ENCODE results near the gene MACROH2A1. TPM values are rescaled to one million over a fixed set of nuclear protein-coding genes. Genes with fewer than 3 reads are reported as not detected.

Gene MACROH2A1
- total RNA-seq, 1 experiment from 2014 or later, result 83.8 TPM

- TF ChIP-seq STAT6 (CRISPR knock-in tag; conservative IDR thresholded peaks at IDR 0.05; ENCODE audit: low read depth) (no peak), ZBTB21 (CRISPR knock-in tag; IDR thresholded peaks at IDR 0.05; ENCODE audit: borderline replicate concordance) (no peak), NR2C2 (CRISPR knock-in tag; IDR thresholded peaks at IDR 0.05) (no peak), EMX1 (CRISPR knock-in tag; IDR thresholded peaks at IDR 0.05) (no peak), MXD4 (CRISPR knock-in tag; IDR thresholded peaks at IDR 0.05; ENCODE audit: borderline replicate concordance) (no peak), ZSCAN18 (CRISPR knock-in tag; IDR thresholded peaks at IDR 0.05) (no peak)
These were observed 26.6 kb upstream of the MACROH2A1 start (continued) for GRCh38 chr5:135425641-135426040.

- ChIA-PET CTCF (interaction anchor here (1.1 to 3.8 kb wide), 2 partner anchors 16 to 244 kb away, joined by 3 to 32 read pairs; no protein-coding TSS in a partner anchor), POLR2A (no interaction called here)
- ATAC-seq (no peak), DNase-seq (ENCODE audit: low spot score) (no peak)
- TF ChIP-seq HMGXB4 (CRISPR knock-in tag; IDR thresholded peaks at IDR 0.05) (no peak), PREB (CRISPR knock-in tag; IDR thresholded peaks at IDR 0.05; ENCODE audit: borderline replicate concordance) (no peak), ZNF263 (CRISPR knock-in tag; IDR thresholded peaks at IDR 0.05; ENCODE audit: low read depth) (no peak), ZNF671 (CRISPR knock-in tag; IDR thresholded peaks at IDR 0.05) (no peak), ZNF317 (CRISPR knock-in tag; IDR thresholded peaks at IDR 0.05; ENCODE audit: borderline replicate concordance, low read depth) (no peak), ZBTB21 (CRISPR knock-in tag; IDR thresholded peaks at IDR 0.05; ENCODE audit: borderline replicate concordance) (no peak), MAX (CRISPR knock-in tag; IDR thresholded peaks at IDR 0.05) (no peak), ZNF138 (CRISPR knock-in tag; conservative IDR thresholded peaks at IDR 0.05) (no peak), CDX4 (CRISPR knock-in tag; IDR thresholded peaks at IDR 0.05; ENCODE audit: borderline replicate concordance) (no peak), JUN (CRISPR knock-in tag; IDR thresholded peaks at IDR 0.05) (no peak), PRRX2 (CRISPR knock-in tag; IDR thresholded peaks at IDR 0.05) (no peak), SP1 (CRISPR knock-in tag; conservative IDR thresholded peaks at IDR 0.05) (no peak), ZNF416 (CRISPR knock-in tag; IDR thresholded peaks at IDR 0.05) (no peak), ZSCAN18 (CRISPR knock-in tag; IDR thresholded peaks at IDR 0.05) (no peak), GTF2I (CRISPR knock-in tag; conservative IDR thresholded peaks at IDR 0.05) (no peak), TEAD4 (CRISPR knock-in tag; IDR thresholded peaks at IDR 0.05) (no peak), NFE2L1 (CRISPR knock-in tag; IDR thresholded peaks at IDR 0.05) (no peak), RORB (CRISPR knock-in tag; IDR thresholded peaks at IDR 0.05) (no peak), CBFB (CRISPR knock-in tag; IDR thresholded peaks at IDR 0.05; ENCODE audit: low read depth) (no peak)
- Mint-ChIP-seq H3K4me3 (no peak overlapping the region), H3K9me3 (peaks cover 8% of the 10 kb centered on the region), H3K36me3 (peaks cover 4% of the 10 kb centered on the region), H3K27ac (no peak overlapping the region), H3K27me3 (ENCODE audit: low read depth) (peaks cover 44% of the 10 kb centered on the region), H3K4me1 (no peaks in the 10 kb centered on the region)
These were observed 24.8 kb upstream of the MACROH2A1 start for GRCh38 chr5:135423846-135424168.
